ENCODE data around the gene TLE2.
"Not testable (repeated sequence)": the region's sequence is repeated elsewhere in the genome, so short reads cannot be mapped to it uniquely, and the experiment has no call there.

TLE2 gene

DNA sequence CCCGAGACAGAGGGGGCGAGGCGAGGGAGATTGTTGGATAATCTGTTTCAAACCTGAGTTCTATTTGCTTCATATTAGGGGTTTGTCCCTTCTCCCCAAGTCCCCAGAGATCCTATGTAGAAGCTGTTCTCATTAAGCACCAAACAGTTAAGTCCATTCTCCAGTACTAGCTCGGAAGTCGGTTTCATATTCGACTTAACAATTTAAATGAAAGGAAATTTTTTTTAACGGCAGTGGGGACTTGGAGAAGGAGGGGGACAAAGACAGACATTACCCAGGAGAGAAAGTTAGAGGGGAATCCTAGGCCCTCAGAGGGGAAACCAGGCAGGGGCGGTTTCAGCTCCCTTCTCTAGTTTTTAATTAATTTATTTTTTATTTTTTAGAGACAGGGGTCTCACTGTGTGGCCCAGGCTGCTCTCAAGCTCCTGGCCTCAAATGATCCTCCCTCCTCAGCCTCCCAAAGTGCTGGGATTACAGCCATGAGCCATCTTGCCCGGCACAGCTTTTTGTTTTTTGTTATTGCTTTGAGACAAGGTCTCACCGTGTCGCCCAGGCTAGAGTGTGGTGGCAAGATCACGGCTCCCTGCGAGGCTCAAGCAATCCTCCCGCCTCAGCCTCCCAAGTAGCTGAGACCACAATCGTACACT, 13.7 kb upstream of the TLE2 start:
- DNase-seq (ENCODE audit: low read depth), result no peak
- in situ Hi-C loops (cut with HindIII; ENCODE audit: low sequenced_read_pairs), result no loop called here
- TF ChIP-seq, protein P1, sequence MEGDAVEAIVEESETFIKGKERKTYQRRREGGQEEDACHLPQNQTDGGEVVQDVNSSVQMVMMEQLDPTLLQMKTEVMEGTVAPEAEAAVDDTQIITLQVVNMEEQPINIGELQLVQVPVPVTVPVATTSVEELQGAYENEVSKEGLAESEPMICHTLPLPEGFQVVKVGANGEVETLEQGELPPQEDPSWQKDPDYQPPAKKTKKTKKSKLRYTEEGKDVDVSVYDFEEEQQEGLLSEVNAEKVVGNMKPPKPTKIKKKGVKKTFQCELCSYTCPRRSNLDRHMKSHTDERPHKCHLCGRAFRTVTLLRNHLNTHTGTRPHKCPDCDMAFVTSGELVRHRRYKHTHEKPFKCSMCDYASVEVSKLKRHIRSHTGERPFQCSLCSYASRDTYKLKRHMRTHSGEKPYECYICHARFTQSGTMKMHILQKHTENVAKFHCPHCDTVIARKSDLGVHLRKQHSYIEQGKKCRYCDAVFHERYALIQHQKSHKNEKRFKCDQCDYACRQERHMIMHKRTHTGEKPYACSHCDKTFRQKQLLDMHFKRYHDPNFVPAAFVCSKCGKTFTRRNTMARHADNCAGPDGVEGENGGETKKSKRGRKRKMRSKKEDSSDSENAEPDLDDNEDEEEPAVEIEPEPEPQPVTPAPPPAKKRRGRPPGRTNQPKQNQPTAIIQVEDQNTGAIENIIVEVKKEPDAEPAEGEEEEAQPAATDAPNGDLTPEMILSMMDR (IDR thresholded peaks at IDR 0.05; ENCODE audit: low read depth, low read length, missing control alignments), result no peak
- H3K4me3 ChIP-seq (ENCODE audit: low read depth, low read length), result no peak overlapping the region

- DNase-seq (ENCODE audit: low read depth), result no peak
- TF ChIP-seq, protein P1 (IDR thresholded peaks at IDR 0.05; ENCODE audit: low read depth, low read length, missing control alignments), result no peak
- in situ Hi-C loops (cut with HindIII; ENCODE audit: low sequenced_read_pairs), result no loop called here
- no peak overlapping the region for H3K4me3 ChIP-seq (ENCODE audit: low read depth, low read length)
Measured at GRCh38 chr19:3041761-3042620, 12.9 kb upstream of the TLE2 start.

DNA sequence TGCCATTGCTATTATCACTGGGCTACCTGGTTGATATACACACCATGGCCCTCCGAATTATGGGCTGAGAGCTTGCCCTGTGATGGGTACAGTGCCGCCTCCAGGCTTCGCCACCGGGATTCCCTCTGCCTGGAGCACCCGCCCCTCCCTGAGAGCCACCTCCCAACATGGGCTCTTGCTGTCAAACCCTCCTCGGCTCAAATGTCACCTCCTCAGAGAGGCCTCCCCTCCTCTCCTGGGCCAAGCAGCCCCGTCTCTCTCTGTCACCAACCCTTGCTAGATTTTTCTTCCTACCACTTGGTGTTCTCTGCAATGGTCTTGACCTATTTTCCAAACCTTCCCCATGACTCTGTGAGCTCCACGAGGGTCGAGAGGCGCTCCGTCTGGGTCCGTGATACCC, 12.2 kb upstream of the TLE2 start:
- no peak overlapping the region for H3K4me3 ChIP-seq (ENCODE audit: low read depth, low read length)
- in situ Hi-C loops (cut with HindIII; ENCODE audit: low sequenced_read_pairs), result no loop called here
- TF ChIP-seq, protein P1 (IDR thresholded peaks at IDR 0.05; ENCODE audit: low read depth, low read length, missing control alignments), result no peak
- DNase-seq (ENCODE audit: low read depth), result no peak

DNA sequence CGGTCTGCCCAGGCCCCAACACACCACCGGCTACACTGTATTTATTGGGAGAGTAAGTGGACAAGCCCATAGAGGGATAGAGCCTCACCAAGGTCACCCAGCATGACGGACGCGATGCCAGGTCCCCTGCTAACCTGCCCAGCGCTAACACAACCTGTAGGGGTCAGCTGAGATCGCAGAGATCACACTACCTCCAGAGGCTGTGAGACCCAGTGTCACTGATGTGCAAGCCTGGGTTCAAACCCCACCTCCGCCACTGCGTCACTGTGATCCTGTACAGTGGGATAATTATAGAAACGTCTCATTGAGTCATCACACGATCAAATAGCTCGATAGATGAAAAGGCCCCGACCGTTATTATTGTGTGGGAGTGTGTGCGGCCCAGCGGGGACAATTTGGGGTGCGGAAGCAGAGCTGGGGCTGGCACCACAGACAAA, 10.6 kb upstream of the TLE2 start:
- no peak overlapping the region for H3K4me3 ChIP-seq (ENCODE audit: low read depth, low read length)
- TF ChIP-seq, protein P1 (IDR thresholded peaks at IDR 0.05; ENCODE audit: low read depth, low read length, missing control alignments), result no peak
- DNase-seq (ENCODE audit: low read depth), result no peak
- in situ Hi-C loops (cut with HindIII; ENCODE audit: low sequenced_read_pairs), result no loop called here

DNA sequence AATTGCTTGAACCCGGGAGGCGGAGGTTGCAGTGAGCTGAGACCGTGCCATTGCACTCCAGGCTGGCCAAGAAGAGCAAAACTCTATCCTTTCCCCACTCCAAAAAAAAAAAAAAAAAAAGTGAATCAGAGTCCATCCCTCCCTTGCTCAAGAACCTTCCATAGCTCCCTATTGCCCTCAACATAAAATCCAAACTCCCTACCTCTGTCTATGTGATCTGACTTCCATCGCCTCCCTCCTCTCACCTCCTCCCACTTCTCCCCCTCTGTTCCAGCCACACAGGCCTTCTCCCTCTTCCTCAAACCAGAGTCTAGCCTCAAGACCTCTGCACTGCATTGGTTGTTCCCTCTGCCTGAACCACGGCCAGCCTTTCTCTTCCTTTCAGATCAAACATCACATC, 10.0 kb upstream of the TLE2 start:
- in situ Hi-C loops (cut with HindIII; ENCODE audit: low sequenced_read_pairs), result no loop called here
- H3K4me3 ChIP-seq (ENCODE audit: low read depth, low read length), result no peak overlapping the region
- TF ChIP-seq, protein P1 (IDR thresholded peaks at IDR 0.05; ENCODE audit: low read depth, low read length, missing control alignments), result no peak
- DNase-seq (ENCODE audit: low read depth), result no peak

- no peak for DNase-seq (ENCODE audit: low read depth)
- TF ChIP-seq, protein P1 (IDR thresholded peaks at IDR 0.05; ENCODE audit: low read depth, low read length, missing control alignments), result no peak
- H3K4me3 ChIP-seq (ENCODE audit: low read depth, low read length), result no peak overlapping the region
- in situ Hi-C loops (cut with HindIII; ENCODE audit: low sequenced_read_pairs), result no loop called here
Measured at GRCh38 chr19:3038214-3038613, 9.1 kb upstream of the TLE2 start.

DNA sequence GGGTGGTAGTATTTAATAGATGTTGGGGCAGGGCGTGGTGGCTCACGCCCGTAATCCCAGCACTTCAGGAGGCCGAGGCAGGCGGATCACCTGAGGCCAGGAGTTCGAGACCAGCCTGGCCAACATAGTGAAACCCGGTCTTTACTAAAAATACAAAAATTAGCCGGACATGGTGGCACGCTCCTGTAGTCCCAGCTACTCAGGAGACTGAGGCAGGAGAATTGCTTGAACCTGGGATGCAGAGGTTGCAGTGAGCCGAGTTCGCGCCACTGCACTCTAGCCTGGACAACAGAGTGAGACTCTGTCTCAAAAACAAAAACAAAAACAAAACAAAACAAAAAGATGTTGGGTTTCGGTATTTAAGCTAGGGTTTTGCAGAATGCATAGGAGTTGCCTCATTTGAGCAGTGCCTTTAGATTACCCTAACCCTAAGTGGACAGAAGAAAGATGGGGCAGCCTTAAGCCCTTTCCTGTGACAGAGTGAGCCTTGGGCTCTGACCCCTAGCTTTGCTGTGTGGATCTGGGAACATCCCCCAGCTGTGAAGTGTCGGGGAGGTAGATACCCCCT, 8.0 kb upstream of the TLE2 start:
- DNase-seq (ENCODE audit: low read depth); H3K4me3 ChIP-seq (ENCODE audit: low read depth, low read length); in situ Hi-C loops (cut with HindIII; ENCODE audit: low sequenced_read_pairs): not testable (repeated sequence)
